ENCODE results near the gene CCNI2.

Gene CCNI2

DNA sequence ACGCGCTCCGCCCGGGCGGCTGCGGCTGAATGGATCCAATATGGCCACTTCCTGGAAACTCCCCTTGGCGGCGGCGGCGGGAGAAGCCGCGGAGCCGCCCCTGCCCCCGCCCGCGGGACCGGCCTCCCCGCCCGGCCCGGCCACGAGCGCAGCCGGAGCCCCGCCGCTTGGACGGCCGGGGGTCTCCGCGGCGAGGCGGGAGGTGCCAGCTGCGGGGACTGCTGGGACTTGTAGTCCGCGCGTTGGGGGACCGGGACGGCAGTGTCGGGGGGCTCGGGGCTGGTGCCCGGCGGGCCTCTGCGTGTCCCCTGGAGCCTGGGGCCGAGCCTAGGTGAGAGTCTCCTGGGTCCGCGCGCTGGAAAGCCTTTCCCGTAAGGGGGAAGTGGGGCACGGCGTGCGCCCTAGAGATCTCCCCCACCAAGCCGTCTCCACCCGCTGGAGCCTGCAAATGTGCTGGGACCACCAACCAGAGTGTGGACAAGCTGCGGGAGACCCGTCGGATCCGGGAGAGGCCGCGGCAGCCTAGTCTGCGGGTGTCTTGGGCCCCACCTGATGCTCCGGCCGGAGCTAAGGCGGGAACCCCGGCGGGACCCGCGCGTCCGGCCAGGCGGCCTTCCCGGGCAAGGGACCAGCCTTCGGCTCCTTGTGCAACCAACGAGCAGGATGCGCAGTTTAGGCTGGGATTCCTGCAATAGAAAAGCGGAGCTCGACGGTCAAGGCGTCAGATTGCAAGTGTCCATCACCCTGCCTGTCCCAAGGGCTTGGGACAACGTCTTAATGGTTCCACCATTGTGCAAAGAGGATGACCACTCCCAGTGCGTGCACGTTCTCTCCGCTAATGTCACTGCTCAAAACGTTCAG lies 30.2 kb downstream of the CCNI2 start, which contains the start of gene SEPTIN8:
Gene SEPTIN8, minus strand, starts transcription at position 31 of the 861 bp plus-strand sequence. CDS start 102 bp downstream, outside the sequence.
- Histone ChIP-seq H3K36me3 (ENCODE audit: insufficient read depth, low read length) (no peaks in the 10 kb centered on the region), H3K79me2 (ENCODE audit: insufficient read depth, low read length) (no peaks in the 10 kb centered on the region), H3F3A (ENCODE audit: insufficient read depth, low read length) (no peaks in the 10 kb centered on the region), H4K20me1 (ENCODE audit: insufficient read depth, low read length) (no peaks in the 10 kb centered on the region), H3K27ac (ENCODE audit: low read depth, low read length, poor library complexity, severe bottlenecking) (no peak within 1 kb of the TSS), H3K27me3 (ENCODE audit: insufficient read depth, low read length) (peaks cover 5% of the 10 kb centered on the region; the same call in 1 of the 2 replicates), H2AFZ (ENCODE audit: low read length) (no peak within 1 kb of the TSS), H3K9me3 (ENCODE audit: low read length) (no peaks in the 10 kb centered on the region), H3K4me1 (ENCODE audit: insufficient read depth, low read length, severe bottlenecking) (no peaks in the 10 kb centered on the region), H3K4me2 (ENCODE audit: low read length) (peak within 1 kb of the TSS; percentile 52), H3K9ac (ENCODE audit: low read length) (no peak within 1 kb of the TSS; the same call in 1 of the 2 replicates), H3K4me3 (ENCODE audit: low read depth, low read length, poor library complexity, severe bottlenecking) (peak within 1 kb of the TSS; percentile 61), H3K9me2 (ENCODE audit: low read depth, low read length) (no peaks in the 10 kb centered on the region)
- TF ChIP-seq EZH2 (IDR thresholded peaks at IDR 0.05; ENCODE audit: borderline replicate concordance, low read length): no peak
- TF ChIP-seq, protein P1, sequence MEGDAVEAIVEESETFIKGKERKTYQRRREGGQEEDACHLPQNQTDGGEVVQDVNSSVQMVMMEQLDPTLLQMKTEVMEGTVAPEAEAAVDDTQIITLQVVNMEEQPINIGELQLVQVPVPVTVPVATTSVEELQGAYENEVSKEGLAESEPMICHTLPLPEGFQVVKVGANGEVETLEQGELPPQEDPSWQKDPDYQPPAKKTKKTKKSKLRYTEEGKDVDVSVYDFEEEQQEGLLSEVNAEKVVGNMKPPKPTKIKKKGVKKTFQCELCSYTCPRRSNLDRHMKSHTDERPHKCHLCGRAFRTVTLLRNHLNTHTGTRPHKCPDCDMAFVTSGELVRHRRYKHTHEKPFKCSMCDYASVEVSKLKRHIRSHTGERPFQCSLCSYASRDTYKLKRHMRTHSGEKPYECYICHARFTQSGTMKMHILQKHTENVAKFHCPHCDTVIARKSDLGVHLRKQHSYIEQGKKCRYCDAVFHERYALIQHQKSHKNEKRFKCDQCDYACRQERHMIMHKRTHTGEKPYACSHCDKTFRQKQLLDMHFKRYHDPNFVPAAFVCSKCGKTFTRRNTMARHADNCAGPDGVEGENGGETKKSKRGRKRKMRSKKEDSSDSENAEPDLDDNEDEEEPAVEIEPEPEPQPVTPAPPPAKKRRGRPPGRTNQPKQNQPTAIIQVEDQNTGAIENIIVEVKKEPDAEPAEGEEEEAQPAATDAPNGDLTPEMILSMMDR (IDR thresholded peaks at IDR 0.05; ENCODE audit: low read length): no peak

DNA sequence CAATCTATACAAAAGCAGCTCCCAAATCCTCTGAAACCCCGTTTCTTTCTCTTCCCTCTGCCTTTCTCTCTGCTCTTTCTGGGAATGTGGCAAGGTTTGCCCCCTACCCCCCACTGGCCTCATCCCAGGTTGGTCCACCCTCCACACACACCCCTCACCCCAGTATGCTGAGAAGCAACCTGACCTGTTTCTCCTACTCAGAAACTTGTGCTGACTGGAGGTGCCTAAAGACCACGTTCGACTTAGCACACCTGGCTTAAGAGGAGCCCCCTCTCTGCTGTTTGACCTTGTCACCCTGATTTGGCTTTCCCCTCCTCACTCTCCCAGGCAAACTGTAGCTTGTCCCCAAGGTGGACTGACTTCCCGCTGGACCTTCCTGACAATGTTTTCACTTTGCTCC lies 30.9 kb downstream of the CCNI2 start:
- Histone ChIP-seq H2AFZ (ENCODE audit: low read length) (no peak overlapping the region), H3K4me1 (ENCODE audit: insufficient read depth, low read length, severe bottlenecking) (no peaks in the 10 kb centered on the region), H3K9me3 (ENCODE audit: low read length) (no peaks in the 10 kb centered on the region), H3F3A (ENCODE audit: insufficient read depth, low read length) (no peaks in the 10 kb centered on the region), H3K4me2 (ENCODE audit: low read length) (no peak overlapping the region; the same call in 1 of the 2 replicates), H4K20me1 (ENCODE audit: insufficient read depth, low read length) (no peaks in the 10 kb centered on the region), H3K27me3 (ENCODE audit: insufficient read depth, low read length) (peaks cover 5% of the 10 kb centered on the region; the same call in 1 of the 2 replicates), H3K4me3 (ENCODE audit: low read depth, low read length, poor library complexity, severe bottlenecking) (no peak overlapping the region), H3K9ac (ENCODE audit: low read length) (no peak overlapping the region), H3K36me3 (ENCODE audit: insufficient read depth, low read length) (no peaks in the 10 kb centered on the region), H3K27ac (ENCODE audit: low read depth, low read length, poor library complexity, severe bottlenecking) (no peak overlapping the region), H3K79me2 (ENCODE audit: insufficient read depth, low read length) (no peaks in the 10 kb centered on the region), H3K9me2 (ENCODE audit: low read depth, low read length) (no peaks in the 10 kb centered on the region)
- no peak for TF ChIP-seq EZH2 (IDR thresholded peaks at IDR 0.05; ENCODE audit: borderline replicate concordance, low read length)
- TF ChIP-seq, protein P1 (IDR thresholded peaks at IDR 0.05; ENCODE audit: low read length): no peak

DNA sequence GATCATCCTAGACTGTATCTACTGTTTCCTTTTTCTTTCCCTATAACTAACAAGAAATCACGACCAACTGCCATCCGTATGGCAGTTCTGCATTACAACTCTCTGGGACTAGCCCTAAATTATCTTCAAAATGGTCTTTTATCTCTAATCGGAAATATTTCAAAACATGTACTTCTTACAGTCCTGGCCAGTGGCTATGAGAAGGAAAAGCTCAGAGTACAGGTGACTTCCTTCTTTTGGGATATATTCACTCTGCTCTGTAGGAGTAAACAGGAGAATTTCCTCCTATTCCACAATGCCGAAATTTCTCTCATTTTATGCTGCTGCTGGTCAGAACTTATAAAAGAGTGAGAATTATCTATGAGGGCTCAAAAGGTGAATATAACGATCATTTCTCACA lies 31.6 kb downstream of the CCNI2 start:
- Histone ChIP-seq H3F3A (ENCODE audit: insufficient read depth, low read length) (no peaks in the 10 kb centered on the region), H3K27me3 (ENCODE audit: insufficient read depth, low read length) (peaks cover 5% of the 10 kb centered on the region; the same call in 1 of the 2 replicates), H3K9me2 (ENCODE audit: low read depth, low read length) (no peaks in the 10 kb centered on the region), H2AFZ (ENCODE audit: low read length) (no peak overlapping the region), H3K9ac (ENCODE audit: low read length) (no peak overlapping the region), H3K4me2 (ENCODE audit: low read length) (no peak overlapping the region), H3K79me2 (ENCODE audit: insufficient read depth, low read length) (no peaks in the 10 kb centered on the region), H3K4me3 (ENCODE audit: low read depth, low read length, poor library complexity, severe bottlenecking) (no peak overlapping the region), H4K20me1 (ENCODE audit: insufficient read depth, low read length) (no peaks in the 10 kb centered on the region), H3K27ac (ENCODE audit: low read depth, low read length, poor library complexity, severe bottlenecking) (no peak overlapping the region), H3K9me3 (ENCODE audit: low read length) (no peaks in the 10 kb centered on the region), H3K4me1 (ENCODE audit: insufficient read depth, low read length, severe bottlenecking) (no peaks in the 10 kb centered on the region), H3K36me3 (ENCODE audit: insufficient read depth, low read length) (no peaks in the 10 kb centered on the region)
- TF ChIP-seq, protein P1 (IDR thresholded peaks at IDR 0.05; ENCODE audit: low read length): no peak
- TF ChIP-seq EZH2 (IDR thresholded peaks at IDR 0.05; ENCODE audit: borderline replicate concordance, low read length): no peak

Measured in OCI-LY1 (cell line).